ENCODE measurements around the gene ATAD3B. TPM values are rescaled to one million over a fixed set of nuclear protein-coding genes. Genes with fewer than 3 reads are reported as not detected.
"Not testable (repeated sequence)": the region's sequence is repeated elsewhere in the genome, so short reads cannot be mapped to it uniquely, and the experiment has no call there.

ATAD3B gene
- total RNA-seq, 1 experiment from 2014 or later: 46.9 TPM

GRCh38 chr1:1460540-1461130, 10.9 kb upstream of the ATAD3B start:
- CTCF ChIA-PET: interaction anchor here (1.2 kb wide), 1 partner anchor 44 kb away, joined by 4 read pairs; no protein-coding TSS in a partner anchor
- Mint-ChIP-seq H3K4me3 (ENCODE audit: unreplicated experiment) (no peak overlapping the region), H3K27ac (ENCODE audit: low read depth, unreplicated experiment) (no peak overlapping the region), H3K4me1 (ENCODE audit: insufficient read depth, unreplicated experiment) (no peaks in the 10 kb centered on the region), H3K9me3 (ENCODE audit: unreplicated experiment) (no peaks in the 10 kb centered on the region), H3K27me3 (ENCODE audit: insufficient read depth, unreplicated experiment) (no peaks in the 10 kb centered on the region), H3K36me3 (ENCODE audit: insufficient read depth, unreplicated experiment) (no peaks in the 10 kb centered on the region)
- BruUV-seq (replicated peaks): no TSS peak
- POLR2A ChIA-PET: interaction anchor here (0.6 kb wide), 1 partner anchor 9 kb away, joined by 3 read pairs; no protein-coding TSS in a partner anchor
- TF ChIP-seq, protein P1, sequence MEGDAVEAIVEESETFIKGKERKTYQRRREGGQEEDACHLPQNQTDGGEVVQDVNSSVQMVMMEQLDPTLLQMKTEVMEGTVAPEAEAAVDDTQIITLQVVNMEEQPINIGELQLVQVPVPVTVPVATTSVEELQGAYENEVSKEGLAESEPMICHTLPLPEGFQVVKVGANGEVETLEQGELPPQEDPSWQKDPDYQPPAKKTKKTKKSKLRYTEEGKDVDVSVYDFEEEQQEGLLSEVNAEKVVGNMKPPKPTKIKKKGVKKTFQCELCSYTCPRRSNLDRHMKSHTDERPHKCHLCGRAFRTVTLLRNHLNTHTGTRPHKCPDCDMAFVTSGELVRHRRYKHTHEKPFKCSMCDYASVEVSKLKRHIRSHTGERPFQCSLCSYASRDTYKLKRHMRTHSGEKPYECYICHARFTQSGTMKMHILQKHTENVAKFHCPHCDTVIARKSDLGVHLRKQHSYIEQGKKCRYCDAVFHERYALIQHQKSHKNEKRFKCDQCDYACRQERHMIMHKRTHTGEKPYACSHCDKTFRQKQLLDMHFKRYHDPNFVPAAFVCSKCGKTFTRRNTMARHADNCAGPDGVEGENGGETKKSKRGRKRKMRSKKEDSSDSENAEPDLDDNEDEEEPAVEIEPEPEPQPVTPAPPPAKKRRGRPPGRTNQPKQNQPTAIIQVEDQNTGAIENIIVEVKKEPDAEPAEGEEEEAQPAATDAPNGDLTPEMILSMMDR (IDR thresholded peaks at IDR 0.05; ENCODE audit: unreplicated experiment): no peak
- intact Hi-C loops (cut with micrococcal nuclease): no loop called here
- no peak for DNase-seq (ENCODE audit: unreplicated experiment)

- Mint-ChIP-seq H3K27me3 (ENCODE audit: insufficient read depth, unreplicated experiment) (no peaks in the 10 kb centered on the region), H3K9me3 (ENCODE audit: unreplicated experiment) (no peaks in the 10 kb centered on the region), H3K36me3 (ENCODE audit: insufficient read depth, unreplicated experiment) (no peaks in the 10 kb centered on the region), H3K4me1 (ENCODE audit: insufficient read depth, unreplicated experiment) (no peaks in the 10 kb centered on the region), H3K4me3 (ENCODE audit: unreplicated experiment) (peak overlapping the region; percentile 25), H3K27ac (ENCODE audit: low read depth, unreplicated experiment) (peak overlapping the region; percentile 19)
- CTCF ChIA-PET: interaction anchor here (0.8 to 1.2 kb wide), 2 partner anchors 21 to 43 kb away, joined by 3 to 4 read pairs; no protein-coding TSS in a partner anchor
- TF ChIP-seq, protein P1 (IDR thresholded peaks at IDR 0.05; ENCODE audit: unreplicated experiment): no peak
- DNase-seq (ENCODE audit: unreplicated experiment): no peak
- BruUV-seq (replicated peaks): no TSS peak
- intact Hi-C loops (cut with micrococcal nuclease): no loop called here
- POLR2A ChIA-PET: interaction anchor here (0.6 to 1.7 kb wide), 2 partner anchors 24 to 54 kb away, joined by 4 read pairs; partner anchors contain the start of gene MRPL20
Observed at GRCh38 chr1:1461721-1462317, 9.7 kb upstream of the ATAD3B start.

GRCh38 chr1:1462318-1462966, 9.1 kb upstream of the ATAD3B start:
- no peak for DNase-seq (ENCODE audit: unreplicated experiment)
- intact Hi-C loops (cut with micrococcal nuclease): no loop called here
- no TSS peak for BruUV-seq (replicated peaks)
- Mint-ChIP-seq H3K9me3 (ENCODE audit: unreplicated experiment) (no peaks in the 10 kb centered on the region), H3K4me1 (ENCODE audit: insufficient read depth, unreplicated experiment) (no peaks in the 10 kb centered on the region), H3K27me3 (ENCODE audit: insufficient read depth, unreplicated experiment) (no peaks in the 10 kb centered on the region), H3K4me3 (ENCODE audit: unreplicated experiment) (peak overlapping the region; percentile 25), H3K27ac (ENCODE audit: low read depth, unreplicated experiment) (peak overlapping the region; percentile 19), H3K36me3 (ENCODE audit: insufficient read depth, unreplicated experiment) (no peaks in the 10 kb centered on the region)
- ChIA-PET CTCF (interaction anchor here (0.8 to 1.2 kb wide), 2 partner anchors 21 to 42 kb away, joined by 3 to 4 read pairs; no protein-coding TSS in a partner anchor), POLR2A (interaction anchor here (1.7 kb wide), 1 partner anchor 55 kb away, joined by 4 read pairs; the partner anchor contains the start of gene MRPL20)
- TF ChIP-seq, protein P1 (IDR thresholded peaks at IDR 0.05; ENCODE audit: unreplicated experiment): no peak

GRCh38 chr1:1463312-1463711, 8.3 kb upstream of the ATAD3B start:
- intact Hi-C loops (cut with micrococcal nuclease): no loop called here
- TF ChIP-seq, protein P1 (IDR thresholded peaks at IDR 0.05; ENCODE audit: unreplicated experiment): no peak
- no peak overlapping the region for H3K27ac Mint-ChIP-seq (ENCODE audit: low read depth, unreplicated experiment)
- POLR2A ChIA-PET: interaction anchor here (1.7 kb wide), 1 partner anchor 56 kb away, joined by 4 read pairs; the partner anchor contains the start of gene MRPL20
- DNase-seq (ENCODE audit: unreplicated experiment): no peak
- no peaks in the 10 kb centered on the region for H3K4me1 Mint-ChIP-seq (ENCODE audit: insufficient read depth, unreplicated experiment)
- no peaks in the 10 kb centered on the region for H3K36me3 Mint-ChIP-seq (ENCODE audit: insufficient read depth, unreplicated experiment)
- CTCF ChIA-PET: interaction anchor here (0.6 to 1.3 kb wide), 3 partner anchors 22 to 91 kb away, joined by 3 to 5 read pairs (median 3); no protein-coding TSS in a partner anchor
- H3K27me3 Mint-ChIP-seq (ENCODE audit: insufficient read depth, unreplicated experiment): no peaks in the 10 kb centered on the region
- no peak overlapping the region for H3K4me3 Mint-ChIP-seq (ENCODE audit: unreplicated experiment)
- no peaks in the 10 kb centered on the region for H3K9me3 Mint-ChIP-seq (ENCODE audit: unreplicated experiment)
- no TSS peak for BruUV-seq (replicated peaks)

DNA sequence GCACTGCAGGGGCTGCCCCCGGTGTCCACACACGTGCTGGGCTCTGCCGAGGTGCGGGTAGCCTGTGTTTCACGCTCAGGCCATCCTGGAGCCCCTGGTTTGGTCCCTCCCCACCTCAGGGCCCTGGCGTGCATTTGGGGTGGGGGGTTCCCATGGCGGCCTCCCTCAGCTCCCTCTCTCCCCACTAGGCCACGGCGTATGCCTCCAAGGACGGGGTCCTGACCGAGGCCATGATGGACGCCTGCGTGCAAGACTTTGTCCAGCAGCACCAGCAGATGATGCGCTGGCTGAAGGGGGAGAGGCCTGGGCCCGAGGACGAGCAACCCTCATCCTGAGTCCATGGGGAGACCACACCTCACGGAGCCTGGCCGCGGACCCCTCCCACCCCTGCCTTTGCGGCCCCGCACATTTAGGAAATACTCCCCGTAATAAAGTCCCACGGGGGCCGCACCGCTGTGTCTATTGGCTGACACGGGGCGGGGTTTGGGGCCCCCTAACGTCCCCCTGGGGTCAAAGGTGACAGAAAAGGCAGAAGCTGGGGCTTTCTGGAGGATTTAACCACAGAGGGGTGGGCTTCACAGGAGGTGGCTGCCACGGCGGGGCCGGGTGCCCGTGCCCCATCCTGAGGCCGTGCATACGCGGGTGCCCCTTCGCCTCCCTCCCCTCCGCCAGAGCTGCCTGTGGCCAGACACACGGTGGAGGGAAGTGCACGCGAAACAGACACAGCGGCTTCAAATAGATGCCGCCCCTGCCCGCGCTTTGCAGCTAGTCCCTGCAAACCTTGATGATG, 3.2 kb upstream of the ATAD3B start:
- CTCF ChIA-PET; H3K9me3 Mint-ChIP-seq (ENCODE audit: unreplicated experiment); DNase-seq (ENCODE audit: unreplicated experiment); POLR2A ChIA-PET; BruUV-seq (replicated peaks); H3K4me3 Mint-ChIP-seq (ENCODE audit: unreplicated experiment); H3K27ac Mint-ChIP-seq (ENCODE audit: low read depth, unreplicated experiment); H3K36me3 Mint-ChIP-seq (ENCODE audit: insufficient read depth, unreplicated experiment); intact Hi-C loops (cut with micrococcal nuclease); H3K4me1 Mint-ChIP-seq (ENCODE audit: insufficient read depth, unreplicated experiment); H3K27me3 Mint-ChIP-seq (ENCODE audit: insufficient read depth, unreplicated experiment): not testable (repeated sequence)

Data from MCF 10A (cell line).